Activated gamma-delta T cell treated with Interleukin-2 at 50 U/mL for 16 hours (primary cell): ENCODE results near the gene SVOP.
"Not testable (repeated sequence)": the region's sequence is repeated elsewhere in the genome, so short reads cannot be mapped to it uniquely, and the experiment has no call there.

Source experiments
- DNase-seq: peaks from one replicate; pipeline ENCODE4 v3.0.0-alpha.2; 2020

The SVOP gene

GRCh38 chr12:108881953-108882352 is 138.9 kb downstream of the SVOP start:
- DNase-seq = no peak

- no peak for DNase-seq
These were observed 141.1 kb downstream of the SVOP start, which contains the start of gene DAO for GRCh38 chr12:108879615-108880254. DAO (plus strand) TSS chr12:108880092; CDS start chr12:108885007, 4,915 bp downstream.

- DNase-seq = no peak
These were observed 144.3 kb downstream of the SVOP start for GRCh38 chr12:108876550-108876949.

GRCh38 chr12:108875682-108876361 is 145.0 kb downstream of the SVOP start:
- DNase-seq = no peak

GRCh38 chr12:108875280-108875679 is 145.6 kb downstream of the SVOP start:
- DNase-seq = no peak

GRCh38 chr12:108868781-108869180 is 152.1 kb downstream of the SVOP start:
- no peak for DNase-seq

- DNase-seq = not testable (repeated sequence)
These were observed 154.8 kb downstream of the SVOP start for GRCh38 chr12:108866083-108866482.

- no peak for DNase-seq
These were observed 155.7 kb downstream of the SVOP start for GRCh38 chr12:108865169-108865568.

- DNase-seq = no peak
These were observed 158.3 kb downstream of the SVOP start for GRCh38 chr12:108862588-108862959.

GRCh38 chr12:108861878-108862587 is 158.8 kb downstream of the SVOP start:
- no peak for DNase-seq

- no peak for DNase-seq
These were observed 160.4 kb downstream of the SVOP start for GRCh38 chr12:108860443-108860842.

- DNase-seq = no peak
These were observed 161.0 kb downstream of the SVOP start for GRCh38 chr12:108859923-108860291.

GRCh38 chr12:108859141-108859922 is 161.5 kb downstream of the SVOP start:
- DNase-seq = not testable (repeated sequence)

- DNase-seq = no peak
These were observed 162.4 kb downstream of the SVOP start for GRCh38 chr12:108858311-108859074.
